Right atrium auricular region (tissue), 2 donors: ENCODE measurements around the gene REEP3. TPM values are rescaled to one million over a fixed set of nuclear protein-coding genes. Genes with fewer than 3 reads are reported as not detected.

ENCODE experiments used
- DNase-seq: peaks from one replicate; pipeline ENCODE4 v3.0.0-alpha.2; 2019; ENCODE audit warnings: low spot score
- H3K27ac ChIP-seq, 2 donors: fragments of 200-600 bp; sonication (generic); 1 replicate in 1 of 2; 2 replicates in 1 of 2; pipeline ENCODE4 v1.5.1; 2016 to 2019
- H3K27me3 ChIP-seq, 2 donors: fragments of 200-600 bp; sonication (generic); one replicate each; pipeline versions ENCODE4 v1.5.1 to v1.6.0; 2017 to 2019
- H3K36me3 ChIP-seq: fragments of 200-600 bp; sonication (generic); one replicate; pipeline ENCODE4 v1.5.1; 2016
- H3K4me1 ChIP-seq, 2 donors: fragments of 200-600 bp; sonication (generic); one replicate each; pipeline versions ENCODE4 v1.5.1 to v1.6.0; 2017 to 2019
- H3K4me3 ChIP-seq, 2 donors: fragments of 200-600 bp; sonication (generic); 1 replicate in 1 of 2; 2 replicates in 1 of 2; pipeline ENCODE4 v1.5.1; 2017 to 2019; ENCODE audit warnings: mild to moderate bottlenecking in 1 of 2, moderate library complexity in 1 of 2
- H3K9me3 ChIP-seq, 2 donors: fragments of 200-600 bp; sonication (generic); one replicate each; pipeline ENCODE4 v1.5.1; 2019
- total RNA-seq, 2 donors: library from RNA; depleted of rRNA; stranded (reverse); fragments of >200 nt; gene quantifications; one replicate each; pipeline ENCODE4 v1.1.0, GENCODE V29; 2016
- TF ChIP-seq, protein P1 (sequence below), 2 donors: fragments of 200-600 bp; sonication (generic); IDR thresholded peaks; one replicate each; pipeline ENCODE4 v1.5.1; 2019; ENCODE audit warnings: antibody characterized with exemption in 2 of 2

The REEP3 gene
- total RNA-seq, 2 donors from 2014 or later: 41.4 to 42.7 TPM

DNA sequence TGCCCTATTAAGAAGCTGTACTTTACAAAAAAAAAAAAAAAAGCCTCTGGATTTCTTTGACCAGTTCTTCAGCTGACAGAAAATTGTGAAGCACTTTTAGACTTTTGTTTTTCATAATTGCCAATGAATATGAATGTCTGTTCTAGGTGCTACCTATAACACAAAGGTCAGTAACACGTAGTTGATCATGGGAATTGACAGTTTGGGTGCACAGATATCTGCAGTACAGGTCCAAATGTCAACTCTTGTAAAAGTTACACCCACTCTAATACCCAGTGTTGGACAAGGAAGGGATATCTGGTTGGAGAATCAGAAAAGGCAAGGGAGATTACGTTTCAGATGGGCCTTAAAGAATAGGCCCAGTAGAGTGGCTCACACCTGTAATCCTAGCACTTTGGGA is 1.8 kb downstream of the REEP3 start:
- Histone ChIP-seq H3K4me3 (no peak overlapping the region), H3K27ac (peak overlapping the region; percentile 96 to 99), H3K9me3 (no peaks in the 10 kb centered on the region), H3K4me1 (peaks cover 0 to 39% of the 10 kb centered on the region in 2 donors), H3K36me3 (no peaks in the 10 kb centered on the region), H3K27me3 (no peaks in the 10 kb centered on the region)
- DNase-seq: no peak
- TF ChIP-seq, protein P1, sequence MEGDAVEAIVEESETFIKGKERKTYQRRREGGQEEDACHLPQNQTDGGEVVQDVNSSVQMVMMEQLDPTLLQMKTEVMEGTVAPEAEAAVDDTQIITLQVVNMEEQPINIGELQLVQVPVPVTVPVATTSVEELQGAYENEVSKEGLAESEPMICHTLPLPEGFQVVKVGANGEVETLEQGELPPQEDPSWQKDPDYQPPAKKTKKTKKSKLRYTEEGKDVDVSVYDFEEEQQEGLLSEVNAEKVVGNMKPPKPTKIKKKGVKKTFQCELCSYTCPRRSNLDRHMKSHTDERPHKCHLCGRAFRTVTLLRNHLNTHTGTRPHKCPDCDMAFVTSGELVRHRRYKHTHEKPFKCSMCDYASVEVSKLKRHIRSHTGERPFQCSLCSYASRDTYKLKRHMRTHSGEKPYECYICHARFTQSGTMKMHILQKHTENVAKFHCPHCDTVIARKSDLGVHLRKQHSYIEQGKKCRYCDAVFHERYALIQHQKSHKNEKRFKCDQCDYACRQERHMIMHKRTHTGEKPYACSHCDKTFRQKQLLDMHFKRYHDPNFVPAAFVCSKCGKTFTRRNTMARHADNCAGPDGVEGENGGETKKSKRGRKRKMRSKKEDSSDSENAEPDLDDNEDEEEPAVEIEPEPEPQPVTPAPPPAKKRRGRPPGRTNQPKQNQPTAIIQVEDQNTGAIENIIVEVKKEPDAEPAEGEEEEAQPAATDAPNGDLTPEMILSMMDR (IDR thresholded peaks at IDR 0.05): no peak

DNA sequence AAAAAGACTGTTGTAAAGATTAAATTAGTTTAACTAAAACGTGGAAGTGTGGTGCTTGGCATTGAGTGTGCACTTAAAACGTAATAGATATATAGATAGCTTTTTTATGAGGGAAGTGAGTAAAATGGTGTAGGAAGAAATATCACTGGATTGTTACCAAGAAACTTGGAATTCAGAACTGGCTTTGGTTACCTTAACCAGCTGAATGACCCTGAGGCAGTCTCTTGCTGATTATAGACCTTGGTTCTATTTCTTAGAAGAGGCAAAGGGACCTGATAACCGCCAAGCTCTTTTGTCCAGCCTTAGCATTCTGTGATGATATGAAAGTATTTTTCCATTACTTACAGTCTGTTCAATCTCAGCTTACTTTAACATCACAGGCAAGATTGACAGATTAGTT is 3.8 kb downstream of the REEP3 start:
- Histone ChIP-seq H3K27ac (no peak overlapping the region), H3K4me1 (peaks cover 0 to 32% of the 10 kb centered on the region in 2 donors), H3K9me3 (no peaks in the 10 kb centered on the region), H3K36me3 (no peaks in the 10 kb centered on the region), H3K4me3 (no peak overlapping the region), H3K27me3 (no peaks in the 10 kb centered on the region)
- no peak for DNase-seq
- TF ChIP-seq, protein P1 (IDR thresholded peaks at IDR 0.05): no peak

DNA sequence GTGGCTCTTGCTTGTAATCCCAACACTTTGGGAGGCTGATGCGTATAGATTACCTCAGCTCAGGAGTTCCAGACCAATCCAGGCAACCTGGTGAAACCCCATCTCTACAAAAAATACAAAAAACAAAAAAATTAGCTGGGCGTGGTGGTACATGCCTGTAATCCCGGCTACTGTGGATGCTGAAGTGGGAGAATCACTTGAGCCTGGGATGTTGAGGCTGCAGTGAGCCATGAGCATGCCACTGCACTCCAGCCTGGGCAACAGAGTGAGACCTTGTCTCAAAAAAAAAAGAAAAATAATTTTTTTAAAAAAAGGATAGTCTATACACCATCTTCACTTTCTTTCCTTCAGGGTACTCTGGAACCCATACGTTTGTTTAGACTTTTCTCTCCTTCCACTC is 6.2 kb downstream of the REEP3 start:
- H3K36me3 ChIP-seq: no peaks in the 10 kb centered on the region
- no peaks in the 10 kb centered on the region for H3K9me3 ChIP-seq
- peaks cover 0 to 33% of the 10 kb centered on the region in 2 donors for H3K4me1 ChIP-seq
- H3K27me3 ChIP-seq: no peaks in the 10 kb centered on the region
- H3K27ac ChIP-seq: no peak overlapping the region
- H3K4me3 ChIP-seq: no peak overlapping the region
- no peak for DNase-seq
- TF ChIP-seq, protein P1 (IDR thresholded peaks at IDR 0.05): no peak

GRCh38 chr10:63528084-63528744 is 7.0 kb downstream of the REEP3 start:
- H3K36me3 ChIP-seq: no peaks in the 10 kb centered on the region
- no peak overlapping the region for H3K27ac ChIP-seq
- H3K9me3 ChIP-seq: no peaks in the 10 kb centered on the region
- no peaks in the 10 kb centered on the region for H3K27me3 ChIP-seq
- TF ChIP-seq, protein P1 (IDR thresholded peaks at IDR 0.05): no peak
- H3K4me1 ChIP-seq: peaks cover 0 to 25% of the 10 kb centered on the region in 2 donors
- no peak for DNase-seq
- no peak overlapping the region for H3K4me3 ChIP-seq

DNA sequence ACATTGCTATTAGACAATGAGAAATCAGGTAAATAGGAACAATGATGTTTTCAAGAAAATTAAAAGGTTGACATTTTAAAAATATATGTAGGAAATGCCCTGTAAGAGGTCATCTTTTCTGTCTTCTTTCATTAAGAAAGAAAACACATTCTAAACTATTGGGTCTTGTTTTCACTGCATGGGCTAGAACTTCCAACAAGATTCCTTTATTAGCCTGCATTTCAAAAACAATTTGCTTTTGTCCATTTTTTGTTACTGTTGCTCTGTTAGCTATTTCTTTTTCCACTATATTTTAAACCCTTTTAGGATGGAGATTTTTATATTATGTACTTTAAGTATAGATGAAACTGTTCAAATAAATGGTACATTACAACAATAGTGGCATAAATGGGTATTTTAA is 9.2 kb downstream of the REEP3 start:
- Histone ChIP-seq H3K4me1 (peaks cover 0 to 8% of the 10 kb centered on the region in 2 donors), H3K4me3 (no peak overlapping the region), H3K27me3 (no peaks in the 10 kb centered on the region), H3K36me3 (no peaks in the 10 kb centered on the region), H3K27ac (no peak overlapping the region), H3K9me3 (no peaks in the 10 kb centered on the region)
- TF ChIP-seq, protein P1 (IDR thresholded peaks at IDR 0.05): no peak
- no peak for DNase-seq

- Histone ChIP-seq H3K4me1 (peaks cover 0 to 8% of the 10 kb centered on the region in 2 donors), H3K27me3 (no peaks in the 10 kb centered on the region), H3K9me3 (no peaks in the 10 kb centered on the region), H3K27ac (no peak overlapping the region), H3K4me3 (no peak overlapping the region), H3K36me3 (no peaks in the 10 kb centered on the region)
- TF ChIP-seq, protein P1 (IDR thresholded peaks at IDR 0.05): no peak
- DNase-seq: no peak
These were observed 13.5 kb downstream of the REEP3 start for GRCh38 chr10:63534723-63535122.
